ENCODE results near the gene RNF112.

RNF112 gene

GRCh38 chr17:19397556-19398041, 13.4 kb upstream of the RNF112 start:
- Histone ChIP-seq H3K4ac (ENCODE audit: low read length) (no peak overlapping the region), H3K27ac (replicated peaks; ENCODE audit: low read length) (no peak overlapping the region)

DNA sequence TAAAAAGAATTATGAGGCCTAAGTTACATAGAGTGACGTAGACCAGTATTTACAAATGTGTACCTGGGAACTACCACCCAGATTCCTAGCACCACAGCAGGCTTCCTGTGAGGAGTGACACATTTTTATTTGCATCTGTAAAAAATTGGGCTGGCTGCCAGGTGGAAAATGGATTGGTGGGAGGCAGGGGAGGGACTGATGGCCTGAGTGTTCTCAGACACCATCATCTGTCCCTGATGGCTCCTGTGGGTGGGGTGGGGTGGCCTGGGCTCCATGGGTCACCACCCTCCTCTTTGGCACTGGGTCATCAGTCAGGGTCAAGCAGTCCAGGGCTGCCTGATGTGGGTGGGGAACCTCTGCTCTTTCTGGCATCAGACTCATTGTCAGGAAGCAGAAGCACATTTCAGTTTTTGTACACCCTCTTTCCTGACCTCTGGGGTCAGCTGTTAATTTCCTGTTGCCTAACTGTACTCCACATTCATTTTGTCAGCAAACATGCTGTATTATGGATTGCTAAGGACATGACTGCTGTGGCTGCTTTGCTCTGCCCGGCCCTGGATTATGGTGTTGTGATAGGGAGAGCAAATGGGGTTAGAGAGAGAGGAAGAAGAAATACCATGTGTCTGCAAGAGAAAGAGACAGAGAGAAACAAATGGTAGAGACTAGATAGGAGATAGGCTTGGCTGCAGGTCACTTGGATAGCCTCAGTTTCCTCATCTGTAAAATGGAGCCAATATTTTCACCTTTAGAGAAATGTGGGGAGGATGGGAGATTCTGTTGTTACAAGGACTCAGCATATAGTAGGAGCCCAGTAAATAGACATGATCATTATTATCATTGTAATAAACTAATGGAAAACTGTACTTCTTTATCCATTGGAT, 12.5 kb upstream of the RNF112 start:
- Histone ChIP-seq H3K4me2 (ENCODE audit: insufficient read depth, low read length, poor library complexity, severe bottlenecking) (no peak overlapping the region), H3K27me3 (ENCODE audit: control insufficient read depth in 3 of 3, insufficient read depth in 3 of 3, low read depth in 1 of 3, low read length in 3 of 3) (peaks cover 0 to 11% (median 0%) of the 10 kb centered on the region in 3 experiments), H4K8ac (ENCODE audit: low read depth, low read length) (no peak overlapping the region), H2BK12ac (ENCODE audit: low read length) (no peak overlapping the region), H3K36me3 (replicated peaks in 1 of 2; ENCODE audit: control insufficient read depth in 2 of 2, insufficient read depth in 2 of 2, low read length in 2 of 2) (no peaks in the 10 kb centered on the region), H2BK15ac (ENCODE audit: low read length) (no peak overlapping the region), H3K4ac (ENCODE audit: low read length) (no peak overlapping the region), H2BK5ac (ENCODE audit: low read length) (no peak overlapping the region), H3K9me3 (replicated peaks in 1 of 2; ENCODE audit: control insufficient read depth in 2 of 2, insufficient read depth in 1 of 2, low read depth in 1 of 2, low read length in 2 of 2) (no peaks in the 10 kb centered on the region), H3K27ac (replicated peaks; ENCODE audit: low read length) (no peak overlapping the region), H2BK120ac (ENCODE audit: low read depth, low read length) (no peak overlapping the region), H3K23ac (ENCODE audit: low read depth, low read length, poor library complexity) (peak overlapping the region; percentile 32), H3K4me1 (ENCODE audit: control insufficient read depth in 2 of 2, insufficient read depth in 1 of 2, low read depth in 1 of 2, low read length in 2 of 2) (peaks cover 0 to 5% of the 10 kb centered on the region in 2 donors), H3K18ac (ENCODE audit: low read length) (peak overlapping the region; percentile 72), H3K79me1 (ENCODE audit: low read depth, low read length) (no peaks in the 10 kb centered on the region), H3K9ac (ENCODE audit: low read depth, low read length, poor library complexity) (no peak overlapping the region), H3K14ac (ENCODE audit: low read length) (no peak overlapping the region), H2AK5ac (ENCODE audit: low read depth, low read length) (peak overlapping the region; percentile 72), H3K4me3 (ENCODE audit: low read length in 2 of 2) (no peak overlapping the region), H4K91ac (ENCODE audit: low read depth, low read length, poor library complexity) (no peak overlapping the region), H2AFZ (ENCODE audit: low read length) (no peak overlapping the region)
- WGBS, 2 donors (ENCODE audit: extremely low coverage in 2 of 2, insufficient read length in 2 of 2, insufficient replicate concordance in 1 of 2): no CpG with 5 or more reads among the region's 2 CpGs
- no peak for DNase-seq (ENCODE audit: low spot score)

More at GRCh38 chr17:19397556-19398041, 13.4 kb upstream of the RNF112 start:
- H3K23ac ChIP-seq (ENCODE audit: low read depth, low read length, poor library complexity): no peak overlapping the region
- no peak overlapping the region for H2BK15ac ChIP-seq (ENCODE audit: low read length)
- no peak overlapping the region for H2BK120ac ChIP-seq (ENCODE audit: low read depth, low read length)
- no peak overlapping the region for H3K14ac ChIP-seq (ENCODE audit: low read length)
- H3K27me3 ChIP-seq (ENCODE audit: control insufficient read depth in 3 of 3, insufficient read depth in 3 of 3, low read depth in 1 of 3, low read length in 3 of 3): peaks cover 0 to 20% (median 0%) of the 10 kb centered on the region in 3 experiments
- no peak overlapping the region for H3K4me3 ChIP-seq (ENCODE audit: low read length in 2 of 2)
- no peak for DNase-seq (ENCODE audit: low spot score)
- H3K9ac ChIP-seq (ENCODE audit: low read depth, low read length, poor library complexity): peak overlapping the region; percentile 50
- H3K4me2 ChIP-seq (ENCODE audit: insufficient read depth, low read length, poor library complexity, severe bottlenecking): no peak overlapping the region
- H3K4me1 ChIP-seq (ENCODE audit: control insufficient read depth in 2 of 2, insufficient read depth in 1 of 2, low read depth in 1 of 2, low read length in 2 of 2): peaks cover 0 to 5% of the 10 kb centered on the region in 2 donors
- no peaks in the 10 kb centered on the region for H3K36me3 ChIP-seq (replicated peaks in 1 of 2; ENCODE audit: control insufficient read depth in 2 of 2, insufficient read depth in 2 of 2, low read length in 2 of 2)
- H4K8ac ChIP-seq (ENCODE audit: low read depth, low read length): no peak overlapping the region
- no peaks in the 10 kb centered on the region for H3K9me3 ChIP-seq (replicated peaks in 1 of 2; ENCODE audit: control insufficient read depth in 2 of 2, insufficient read depth in 1 of 2, low read depth in 1 of 2, low read length in 2 of 2)
- no peaks in the 10 kb centered on the region for H3K79me1 ChIP-seq (ENCODE audit: low read depth, low read length)
- peak overlapping the region; percentile 14 for H2AK5ac ChIP-seq (ENCODE audit: low read depth, low read length)
- H2BK12ac ChIP-seq (ENCODE audit: low read length): no peak overlapping the region
- WGBS, 2 donors (ENCODE audit: extremely low coverage in 2 of 2, insufficient read length in 2 of 2, insufficient replicate concordance in 1 of 2): no CpG with 5 or more reads among the region's 6 CpGs
- H2AFZ ChIP-seq (ENCODE audit: low read length): no peak overlapping the region
- no peak overlapping the region for H4K91ac ChIP-seq (ENCODE audit: low read depth, low read length, poor library complexity)
- peak overlapping the region; percentile 32 for H3K18ac ChIP-seq (ENCODE audit: low read length)
- H2BK5ac ChIP-seq (ENCODE audit: low read length): peak overlapping the region; percentile 61

GRCh38 chr17:19399750-19400450, 11.1 kb upstream of the RNF112 start:
- H3K14ac ChIP-seq (ENCODE audit: low read length): no peak overlapping the region
- no peak overlapping the region for H3K4me2 ChIP-seq (ENCODE audit: insufficient read depth, low read length, poor library complexity, severe bottlenecking)
- no peak overlapping the region for H2BK12ac ChIP-seq (ENCODE audit: low read length)
- H2BK15ac ChIP-seq (ENCODE audit: low read length): no peak overlapping the region
- H3K9me3 ChIP-seq (replicated peaks in 1 of 2; ENCODE audit: control insufficient read depth in 2 of 2, insufficient read depth in 1 of 2, low read depth in 1 of 2, low read length in 2 of 2): no peaks in the 10 kb centered on the region
- peaks cover 0 to 6% (median 0%) of the 10 kb centered on the region in 3 experiments for H3K27me3 ChIP-seq (ENCODE audit: control insufficient read depth in 3 of 3, insufficient read depth in 3 of 3, low read depth in 1 of 3, low read length in 3 of 3)
- DNase-seq (ENCODE audit: low spot score): no peak
- H2AFZ ChIP-seq (ENCODE audit: low read length): no peak overlapping the region
- peaks cover 0 to 5% of the 10 kb centered on the region in 2 donors for H3K4me1 ChIP-seq (ENCODE audit: control insufficient read depth in 2 of 2, insufficient read depth in 1 of 2, low read depth in 1 of 2, low read length in 2 of 2)
- no peak overlapping the region for H2BK5ac ChIP-seq (ENCODE audit: low read length)
- H4K8ac ChIP-seq (ENCODE audit: low read depth, low read length): no peak overlapping the region
- H4K91ac ChIP-seq (ENCODE audit: low read depth, low read length, poor library complexity): no peak overlapping the region
- no peak overlapping the region for H3K27ac ChIP-seq (replicated peaks; ENCODE audit: low read length)
- no peaks in the 10 kb centered on the region for H3K79me1 ChIP-seq (ENCODE audit: low read depth, low read length)
- no peak overlapping the region for H3K9ac ChIP-seq (ENCODE audit: low read depth, low read length, poor library complexity)
- no peak overlapping the region for H3K4ac ChIP-seq (ENCODE audit: low read length)
- H3K18ac ChIP-seq (ENCODE audit: low read length): no peak overlapping the region
- H2AK5ac ChIP-seq (ENCODE audit: low read depth, low read length): peak overlapping the region; percentile 82
- no CpG with 5 or more reads among the region's 3 CpGs for WGBS, 2 donors (ENCODE audit: extremely low coverage in 2 of 2, insufficient read length in 2 of 2, insufficient replicate concordance in 1 of 2)
- no peak overlapping the region for H2BK120ac ChIP-seq (ENCODE audit: low read depth, low read length)
- no peak overlapping the region for H3K23ac ChIP-seq (ENCODE audit: low read depth, low read length, poor library complexity)
- H3K36me3 ChIP-seq (replicated peaks in 1 of 2; ENCODE audit: control insufficient read depth in 2 of 2, insufficient read depth in 2 of 2, low read length in 2 of 2): no peaks in the 10 kb centered on the region
- H3K4me3 ChIP-seq (ENCODE audit: low read length in 2 of 2): no peak overlapping the region

All from neuronal stem cell (in vitro differentiated cells).